Measurements from ENCODE around the gene CCDC3. TPM values are rescaled to one million over a fixed set of nuclear protein-coding genes. Genes with fewer than 3 reads are reported as not detected.

Gene CCDC3
- total RNA-seq (10 to 100 TPM in 3 of 4 donors, 1 to 10 TPM in 1; 9.3 to 24.6 (median 15.6) TPM), polyA plus RNA-seq (14.6 TPM)
- long read RNA-seq, donor 1, transcript CCDC3-201 (3 exons, 2,731 nt), result major isoform, 32 of 38 reads
- long read RNA-seq, donor 1, partial matches to known transcripts, result 0 of 38 reads
- long read RNA-seq, donor 1, other reads (novel, unspliced or antisense), result 6 of 38 reads
- long read RNA-seq, donor 2, transcript CCDC3-201 (3 exons, 2,731 nt), result major isoform, 7 of 7 reads
- long read RNA-seq, donor 2, partial matches to known transcripts, result 0 of 7 reads
- long read RNA-seq, donor 2, other reads (novel, unspliced or antisense), result 0 of 7 reads
- long read RNA-seq, donor 3, transcript CCDC3-201 (3 exons, 2,731 nt), result major isoform, 5 of 14 reads
- long read RNA-seq, donor 3, partial matches to known transcripts, result 3 of 14 reads
- long read RNA-seq, donor 3, other reads (novel, unspliced or antisense), result 6 of 14 reads
- long read RNA-seq, donor 4, transcript CCDC3-201 (3 exons, 2,731 nt), result major isoform, 29 of 30 reads
- long read RNA-seq, donor 4, partial matches to known transcripts, result 0 of 30 reads
- long read RNA-seq, donor 4, other reads (novel, unspliced or antisense), result 1 of 30 reads

DNA sequence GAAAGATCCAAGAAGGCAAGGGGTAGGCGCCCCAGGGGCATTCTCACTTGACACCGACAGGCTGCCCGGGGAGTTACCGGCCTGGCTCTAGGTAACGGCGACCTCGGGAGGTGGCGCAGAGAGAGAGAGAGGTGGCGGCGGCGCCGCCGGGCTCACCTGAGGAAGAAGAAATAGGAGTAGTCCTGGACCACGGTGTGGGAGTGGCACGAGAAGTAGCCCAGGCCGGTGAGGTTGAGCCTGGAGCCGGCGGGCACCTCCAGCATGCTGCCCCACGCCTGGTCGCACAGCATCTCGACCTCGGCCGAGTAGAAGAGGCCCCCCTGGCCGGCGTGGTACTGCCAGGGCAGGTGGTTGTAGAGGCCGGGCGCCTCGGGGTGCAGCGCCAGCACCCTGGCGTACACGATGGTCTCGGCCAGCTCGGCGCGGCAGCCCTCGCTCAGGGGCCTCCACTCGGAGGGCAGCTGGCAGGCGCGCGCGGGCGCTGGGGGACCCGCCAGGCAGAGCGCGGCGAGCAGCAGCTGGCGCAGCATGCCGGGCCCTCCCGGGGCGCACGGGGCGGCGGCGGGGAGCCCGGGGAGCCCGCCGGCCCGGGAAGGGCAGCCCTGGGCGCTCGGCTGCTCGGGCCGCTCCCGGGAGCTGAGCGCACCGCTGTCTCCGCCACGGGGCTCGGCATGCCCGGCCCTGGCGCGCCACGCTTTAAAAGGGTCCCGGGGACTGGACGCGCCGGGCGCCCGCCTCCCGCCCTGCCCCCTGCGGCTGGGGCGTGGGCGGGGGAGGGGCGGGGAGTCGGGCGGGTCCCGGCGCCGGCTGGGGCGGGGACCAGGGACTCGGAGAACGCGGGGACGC is at the start of gene CCDC3:
CCDC3 (minus strand) TSS at position 673 of the 846 bp plus-strand sequence; CDS start at position 530, 143 bp downstream.
- Histone ChIP-seq H3K27ac (ENCODE audit: low read length) (no peak within 1 kb of the TSS), H3K4me3 (ENCODE audit: low read length) (peak within 1 kb of the TSS; percentile 73), H3K9me3 (ENCODE audit: control insufficient read depth, low read length) (no peaks in the 10 kb centered on the region), H3K27me3 (ENCODE audit: control insufficient read depth, insufficient read depth) (no peaks in the 10 kb centered on the region), H3K4me1 (ENCODE audit: control insufficient read depth, insufficient read depth, low read length) (no peaks in the 10 kb centered on the region)
- WGBS, result 3% methylated on average over 93 of the region's 93 CpGs
- intact Hi-C loops (cut with DNase I), result no loop called here
- ATAC-seq, result peak; percentile 90
- peak; percentile 46 to 78 (median 77) for DNase-seq

- no peak overlapping the region for H3K4me3 ChIP-seq (ENCODE audit: low read length)
- intact Hi-C loops (cut with DNase I), result loop anchor here in 1 of 4 donors (10.0 kb wide), 1 partner anchor 146 kb away; no protein-coding TSS in a partner anchor
- no peaks in the 10 kb centered on the region for H3K27me3 ChIP-seq (ENCODE audit: control insufficient read depth, insufficient read depth)
- DNase-seq (no peak), ATAC-seq (no peak)
- H3K9me3 ChIP-seq (ENCODE audit: control insufficient read depth, low read length), result no peaks in the 10 kb centered on the region
- 60% methylated on average over 7 of the region's 7 CpGs for WGBS
- no peaks in the 10 kb centered on the region for H3K4me1 ChIP-seq (ENCODE audit: control insufficient read depth, insufficient read depth, low read length)
- no peak overlapping the region for H3K27ac ChIP-seq (ENCODE audit: low read length)
Measured at GRCh38 chr10:13051126-13051694, 49.7 kb upstream of the CCDC3 start.

GRCh38 chr10:13049774-13050420 is 48.4 kb upstream of the CCDC3 start:
- ATAC-seq, result no peak
- Histone ChIP-seq H3K4me3 (ENCODE audit: low read length) (no peak overlapping the region), H3K27me3 (ENCODE audit: control insufficient read depth, insufficient read depth) (no peaks in the 10 kb centered on the region), H3K27ac (ENCODE audit: low read length) (no peak overlapping the region), H3K4me1 (ENCODE audit: control insufficient read depth, insufficient read depth, low read length) (no peaks in the 10 kb centered on the region), H3K9me3 (ENCODE audit: control insufficient read depth, low read length) (no peaks in the 10 kb centered on the region)
- WGBS, result 66% methylated on average over 6 of the region's 6 CpGs
- DNase-seq, result no peak
- intact Hi-C loops (cut with DNase I), result loop anchor here in 1 of 4 donors (10.0 kb wide), 1 partner anchor 145 kb away; no protein-coding TSS in a partner anchor

- WGBS, result 70% methylated on average over 3 of the region's 3 CpGs
- ATAC-seq, result no peak
- intact Hi-C loops (cut with DNase I), result no loop called here
Measured at GRCh38 chr10:13048762-13049161, 47.2 kb upstream of the CCDC3 start.

GRCh38 chr10:13047529-13048206 is 46.2 kb upstream of the CCDC3 start:
- 74% methylated on average over 12 of the region's 12 CpGs for WGBS
- DNase-seq, result no peak
- intact Hi-C loops (cut with DNase I), result no loop called here
- no peaks in the 10 kb centered on the region for H3K4me1 ChIP-seq (ENCODE audit: control insufficient read depth, insufficient read depth, low read length)
- H3K4me3 ChIP-seq (ENCODE audit: low read length), result no peak overlapping the region
- H3K27ac ChIP-seq (ENCODE audit: low read length), result no peak overlapping the region
- no peak for ATAC-seq
- H3K9me3 ChIP-seq (ENCODE audit: control insufficient read depth, low read length), result no peaks in the 10 kb centered on the region
- H3K27me3 ChIP-seq (ENCODE audit: control insufficient read depth, insufficient read depth), result no peaks in the 10 kb centered on the region

More at GRCh38 chr10:13048762-13049161, 47.2 kb upstream of the CCDC3 start:
- no peaks in the 10 kb centered on the region for H3K4me1 ChIP-seq (ENCODE audit: control insufficient read depth, insufficient read depth, low read length)
- no peak overlapping the region for H3K4me3 ChIP-seq (ENCODE audit: low read length)
- no peaks in the 10 kb centered on the region for H3K27me3 ChIP-seq (ENCODE audit: control insufficient read depth, insufficient read depth)
- no peak for DNase-seq
- H3K9me3 ChIP-seq (ENCODE audit: control insufficient read depth, low read length), result no peaks in the 10 kb centered on the region
- no peak overlapping the region for H3K27ac ChIP-seq (ENCODE audit: low read length)

GRCh38 chr10:13046851-13047528 is 45.5 kb upstream of the CCDC3 start:
- Histone ChIP-seq H3K4me3 (ENCODE audit: low read length) (no peak overlapping the region), H3K9me3 (ENCODE audit: control insufficient read depth, low read length) (no peaks in the 10 kb centered on the region), H3K27ac (ENCODE audit: low read length) (no peak overlapping the region), H3K4me1 (ENCODE audit: control insufficient read depth, insufficient read depth, low read length) (no peaks in the 10 kb centered on the region), H3K27me3 (ENCODE audit: control insufficient read depth, insufficient read depth) (no peaks in the 10 kb centered on the region)
- intact Hi-C loops (cut with DNase I), result no loop called here
- 80% methylated on average over 6 of the region's 6 CpGs for WGBS
- DNase-seq (no peak), ATAC-seq (no peak)

DNA sequence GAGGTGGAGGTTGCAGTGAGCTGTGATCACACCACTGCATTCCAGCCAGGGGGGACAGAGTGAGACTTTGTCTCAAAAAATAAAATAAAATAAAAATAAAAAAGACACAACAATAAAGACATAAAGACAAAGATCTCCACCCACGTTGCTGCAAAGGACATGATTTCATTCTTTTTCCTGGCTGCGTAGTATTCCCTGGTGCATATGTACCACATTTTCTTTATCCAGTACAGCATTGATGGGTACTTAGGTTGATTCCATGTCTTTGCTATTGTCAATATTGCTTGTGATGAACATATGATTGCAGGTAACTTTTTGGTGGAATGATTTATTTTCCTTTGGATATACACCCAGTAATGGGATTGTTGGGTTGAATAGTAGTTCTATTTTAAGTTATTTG is 42.0 kb upstream of the CCDC3 start:
- intact Hi-C loops (cut with DNase I), result no loop called here
- H3K4me1 ChIP-seq (ENCODE audit: control insufficient read depth, insufficient read depth, low read length), result no peaks in the 10 kb centered on the region
- H3K27me3 ChIP-seq (ENCODE audit: control insufficient read depth, insufficient read depth), result no peaks in the 10 kb centered on the region
- 88% methylated on average over 2 of the region's 2 CpGs for WGBS
- H3K4me3 ChIP-seq (ENCODE audit: low read length), result no peak overlapping the region
- DNase-seq (no peak), ATAC-seq (no peak)
- H3K9me3 ChIP-seq (ENCODE audit: control insufficient read depth, low read length), result no peaks in the 10 kb centered on the region
- H3K27ac ChIP-seq (ENCODE audit: low read length), result no peak overlapping the region

DNA sequence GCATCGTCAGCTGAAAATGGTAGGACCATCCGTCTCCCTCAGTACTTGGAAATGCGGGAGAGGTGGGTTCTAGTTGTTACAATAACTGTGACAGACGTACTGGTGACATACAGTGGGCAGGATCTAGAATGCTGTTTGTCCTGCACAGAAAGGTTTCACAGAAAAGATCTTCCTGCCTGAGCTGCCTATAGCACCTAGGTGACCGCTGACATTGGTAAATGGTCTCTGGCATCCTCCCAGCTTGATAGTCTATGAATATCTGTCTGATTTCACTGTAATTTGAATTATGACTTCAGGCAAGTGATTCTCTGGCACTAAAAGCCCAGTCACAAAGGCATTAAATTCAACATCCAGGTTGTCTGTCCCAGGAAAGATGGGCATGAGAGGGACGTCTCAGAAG is 38.2 kb upstream of the CCDC3 start:
- intact Hi-C loops (cut with DNase I), result no loop called here
- no peak for ATAC-seq
- H3K27me3 ChIP-seq (ENCODE audit: control insufficient read depth, insufficient read depth), result no peaks in the 10 kb centered on the region

DNA sequence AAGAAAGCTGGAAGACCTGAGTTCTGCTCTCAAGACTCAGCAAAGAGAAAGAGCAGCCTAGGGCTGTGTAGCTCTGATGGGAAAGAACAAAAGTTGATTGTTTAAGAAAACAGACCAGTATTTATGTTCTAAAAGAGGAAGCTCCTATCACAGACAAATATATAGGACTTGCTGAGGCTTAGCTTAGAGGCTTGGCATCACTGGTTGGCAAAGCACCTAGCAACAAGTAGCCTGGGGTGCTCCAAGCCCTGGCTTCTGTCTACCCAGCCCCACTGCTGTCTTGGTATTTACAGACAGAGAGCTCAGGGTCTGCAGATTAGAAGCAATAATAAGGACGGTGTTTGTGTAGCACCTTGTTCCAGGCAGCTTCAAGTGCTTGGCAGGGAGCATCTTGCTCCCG is 36.9 kb upstream of the CCDC3 start:
- 48% methylated on average over 2 of the region's 2 CpGs for WGBS
- intact Hi-C loops (cut with DNase I), result no loop called here

More for the DNA sequence above, 38.2 kb upstream of the CCDC3 start:
- H3K9me3 ChIP-seq (ENCODE audit: control insufficient read depth, low read length), result no peaks in the 10 kb centered on the region
- H3K4me3 ChIP-seq (ENCODE audit: low read length), result no peak overlapping the region
- no peaks in the 10 kb centered on the region for H3K4me1 ChIP-seq (ENCODE audit: control insufficient read depth, insufficient read depth, low read length)
- no peak overlapping the region for H3K27ac ChIP-seq (ENCODE audit: low read length)
- WGBS, result 70% methylated on average over 6 of the region's 6 CpGs
- no peak for DNase-seq

More for the DNA sequence above, 36.9 kb upstream of the CCDC3 start:
- H3K27ac ChIP-seq (ENCODE audit: low read length), result no peak overlapping the region
- H3K9me3 ChIP-seq (ENCODE audit: control insufficient read depth, low read length), result no peaks in the 10 kb centered on the region
- ATAC-seq (no peak), DNase-seq (no peak)
- H3K27me3 ChIP-seq (ENCODE audit: control insufficient read depth, insufficient read depth), result no peaks in the 10 kb centered on the region
- H3K4me3 ChIP-seq (ENCODE audit: low read length), result no peak overlapping the region
- no peaks in the 10 kb centered on the region for H3K4me1 ChIP-seq (ENCODE audit: control insufficient read depth, insufficient read depth, low read length)

All from right cardiac atrium (tissue), 5 donors.